GM19023 (cell line): Measurements from ENCODE around the gene LEPR.
"Not testable (repeated sequence)": the region's sequence is repeated elsewhere in the genome, so short reads cannot be mapped to it uniquely, and the experiment has no call there.

Source experiments
- ATAC-seq: cut with Tn5 transposase; IDR thresholded peaks from one replicate; pipeline ENCODE4 v1.9.1; 2021; ENCODE audit warnings: mild to moderate bottlenecking, moderate library complexity; ENCODE audit not compliant: unreplicated experiment

LEPR gene

DNA sequence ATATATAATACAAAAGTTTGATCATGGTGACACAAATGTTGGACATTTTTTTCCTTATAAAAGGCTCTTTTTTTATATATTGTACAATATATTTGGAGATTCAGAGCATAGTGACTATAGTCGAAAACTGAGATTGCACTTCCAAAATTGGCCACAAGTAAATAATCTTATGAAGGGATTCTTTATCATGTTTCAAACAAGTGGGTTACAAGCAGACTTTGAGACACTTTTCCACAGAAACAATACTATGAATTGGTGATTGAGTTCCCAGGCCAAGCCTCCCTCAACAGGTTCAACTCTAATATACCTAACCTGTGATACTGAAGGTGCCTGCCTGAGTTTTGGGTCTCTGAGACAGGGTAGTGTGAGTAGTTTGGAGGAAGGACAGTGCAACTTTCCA is 13.8 kb downstream of the LEPR start:
- ATAC-seq, result no peak

DNA sequence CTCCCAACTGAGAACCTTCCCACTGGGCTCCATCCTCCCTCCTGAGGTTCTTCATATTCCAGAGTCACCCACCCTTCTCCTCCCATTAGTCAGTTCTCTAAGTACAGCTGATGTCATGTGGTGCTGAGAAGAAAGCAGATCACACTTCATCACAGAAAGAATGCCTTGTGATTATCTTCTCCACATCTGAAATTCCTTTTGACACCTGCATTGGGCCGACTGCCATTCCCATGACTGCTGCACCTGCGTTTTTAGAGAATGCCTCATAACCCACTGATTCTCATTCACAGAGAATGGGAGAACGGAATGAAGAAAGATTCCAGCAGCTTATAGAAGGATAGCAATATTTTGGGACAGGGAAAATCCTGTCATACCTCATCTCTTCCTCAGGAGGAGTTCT is 14.3 kb downstream of the LEPR start:
- ATAC-seq, result no peak

DNA sequence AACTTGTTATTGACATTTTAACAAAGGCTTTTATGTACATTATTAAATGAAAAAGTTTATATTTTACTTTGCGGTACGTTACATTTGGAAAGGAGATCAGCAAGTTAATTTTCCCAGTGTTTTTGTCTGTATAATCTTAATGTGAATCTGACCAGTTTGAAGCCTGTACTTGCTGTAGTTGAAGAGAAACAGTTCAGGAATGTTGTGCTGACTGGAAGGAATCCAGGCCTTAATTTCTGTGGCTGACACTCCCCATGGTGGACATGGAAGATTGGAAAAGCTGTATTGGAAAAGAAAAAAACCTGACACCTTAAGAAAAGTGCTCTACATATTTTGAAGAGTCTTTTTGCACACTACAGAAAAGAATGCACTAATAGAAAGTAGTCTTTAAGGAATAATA is 15.5 kb downstream of the LEPR start:
- ATAC-seq, result no peak

DNA sequence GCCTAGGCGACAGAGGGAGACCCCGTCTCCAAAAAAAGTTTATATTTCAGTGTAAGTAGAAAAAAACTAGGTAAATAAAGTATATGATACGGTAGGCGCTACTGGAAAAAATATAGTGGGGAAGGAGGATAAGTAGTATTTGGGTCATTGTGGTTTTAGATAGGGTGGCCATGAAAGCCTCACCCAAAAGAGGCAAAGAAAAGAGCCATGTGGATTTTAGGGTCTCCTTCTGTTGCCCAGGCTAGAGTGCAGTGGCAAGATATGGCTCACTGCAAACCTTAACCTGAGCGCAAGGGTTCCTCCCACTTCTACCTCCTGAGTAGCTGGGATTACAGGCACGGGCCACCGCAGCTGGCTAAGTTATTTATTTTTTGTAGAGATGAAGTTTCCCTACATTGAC is 17.1 kb downstream of the LEPR start:
- no peak for ATAC-seq

DNA sequence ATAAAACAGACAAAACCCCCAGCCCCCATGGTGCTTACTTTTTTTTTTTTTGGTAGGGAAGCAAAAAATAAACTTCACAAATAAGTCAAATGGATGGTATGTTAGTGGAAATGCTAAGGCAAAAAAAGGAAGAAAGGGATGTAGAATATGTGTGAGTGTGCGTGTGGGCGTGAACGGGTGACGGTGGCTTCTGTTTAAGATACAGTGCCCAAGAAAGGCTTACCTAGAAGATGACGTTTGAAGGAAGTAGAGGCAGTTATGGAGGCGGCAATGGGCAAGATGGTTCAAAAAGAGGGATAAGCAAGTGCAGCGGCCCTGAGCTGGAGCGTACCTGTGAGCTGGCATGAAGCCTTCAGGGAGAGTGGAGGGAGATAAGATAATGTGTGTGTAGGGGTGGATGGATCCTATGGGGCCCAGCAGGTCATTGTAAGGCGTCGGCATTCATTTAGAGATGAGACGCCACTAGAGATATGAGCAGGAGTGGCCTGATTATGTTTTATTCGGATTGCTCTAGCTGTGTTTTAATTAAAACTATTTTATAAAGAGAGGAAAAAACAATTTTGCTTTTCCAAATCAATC is 19.9 kb downstream of the LEPR start:
- no peak for ATAC-seq

DNA sequence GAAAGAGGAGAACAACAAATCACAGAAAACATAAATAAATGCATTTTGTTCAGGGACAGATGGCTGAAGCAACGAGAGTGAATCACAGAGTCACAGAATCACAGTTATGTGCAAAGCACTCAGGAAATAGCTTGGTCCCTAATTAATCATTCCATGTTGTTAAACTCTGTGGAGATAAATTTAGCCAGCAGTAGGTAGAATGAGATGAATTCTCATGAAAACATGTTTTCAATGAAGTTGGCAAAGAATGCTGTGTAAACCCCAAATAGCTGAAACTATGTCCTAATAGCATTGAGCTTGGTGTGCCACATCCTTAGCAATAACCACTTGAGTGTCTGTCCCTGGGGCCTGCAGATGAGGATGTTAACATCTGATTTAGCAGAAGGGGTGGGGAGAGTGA is 20.4 kb downstream of the LEPR start:
- no peak for ATAC-seq

DNA sequence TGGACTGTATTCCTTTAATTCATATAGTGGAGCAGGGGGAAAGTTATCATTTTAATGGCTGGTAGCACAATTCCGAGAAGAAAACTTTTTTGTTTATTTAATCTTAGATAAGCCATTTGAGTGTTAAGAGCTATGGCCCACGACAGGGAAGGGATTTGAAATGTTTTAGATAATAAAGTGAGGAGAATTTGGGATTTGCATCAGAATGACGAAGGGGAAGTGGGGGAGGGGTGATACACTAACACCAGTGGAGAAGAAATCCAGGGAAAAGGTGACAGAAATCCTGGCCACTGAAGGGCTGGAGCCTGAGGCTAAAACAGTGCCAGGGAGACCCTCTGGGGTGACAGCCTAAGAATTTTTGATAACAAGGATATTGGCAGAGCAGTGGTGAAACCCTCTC is 21.0 kb downstream of the LEPR start:
- ATAC-seq, result no peak

DNA sequence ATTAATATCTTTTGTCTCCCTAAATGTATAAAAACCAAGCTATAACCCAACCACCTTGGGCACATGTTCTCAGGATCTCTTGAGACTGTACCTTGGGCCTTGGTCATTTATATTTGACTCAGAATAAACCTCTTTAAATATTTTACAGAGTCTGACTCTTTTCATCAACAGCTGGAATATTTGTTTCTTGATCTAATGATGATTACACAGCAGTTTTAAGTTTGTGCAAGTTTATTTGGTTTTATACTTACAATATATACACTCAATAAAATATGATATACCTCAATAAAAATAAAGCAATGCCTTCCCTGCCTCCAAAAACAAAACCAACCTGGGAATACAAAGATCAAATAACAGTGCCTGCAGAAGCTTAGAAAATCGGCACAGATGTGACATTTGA is 22.0 kb downstream of the LEPR start:
- no peak for ATAC-seq

DNA sequence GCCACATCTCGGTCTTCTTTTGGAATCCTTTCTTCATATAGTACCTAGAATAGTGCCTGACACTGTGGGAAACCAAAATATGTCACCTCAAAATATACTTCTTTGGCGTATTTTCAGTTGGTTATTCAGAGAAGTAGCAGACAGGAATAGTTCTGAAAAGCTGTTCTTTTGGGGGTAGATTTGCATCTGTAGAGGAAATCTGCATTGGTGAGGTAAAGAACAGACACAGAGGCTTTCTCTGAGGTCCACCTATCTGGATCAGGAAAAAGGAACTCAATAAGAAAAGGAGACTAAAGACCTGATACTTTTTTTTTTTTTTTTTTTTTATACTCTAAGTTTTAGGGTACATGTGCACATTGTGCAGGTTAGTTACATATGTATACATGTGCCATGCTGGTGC is 23.2 kb downstream of the LEPR start:
- ATAC-seq, result no peak

DNA sequence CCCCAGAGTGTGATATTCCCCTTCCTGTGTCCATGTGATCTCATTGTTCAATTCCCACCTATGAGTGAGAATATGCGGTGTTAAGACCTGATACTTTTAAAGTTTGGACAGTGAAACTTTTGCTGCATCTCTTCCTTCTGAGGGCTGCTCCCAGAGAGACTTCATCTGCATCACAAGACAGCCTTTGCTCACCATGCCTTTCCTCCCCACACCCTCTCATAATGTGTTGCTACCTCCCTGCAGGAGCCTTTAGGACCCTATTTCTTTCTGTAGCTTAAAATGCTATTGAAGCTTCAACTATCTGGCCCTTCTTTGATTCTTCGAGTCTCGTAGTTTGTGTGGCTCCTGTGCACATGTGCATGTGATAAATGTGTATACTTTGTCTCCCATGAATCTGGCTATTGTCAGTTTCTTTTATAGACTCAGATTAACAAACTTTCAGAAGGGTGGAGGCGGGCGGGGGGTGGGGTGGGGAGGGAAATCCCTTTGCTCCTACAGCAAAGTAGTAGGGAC is 23.7 kb downstream of the LEPR start:
- ATAC-seq, result no peak

DNA sequence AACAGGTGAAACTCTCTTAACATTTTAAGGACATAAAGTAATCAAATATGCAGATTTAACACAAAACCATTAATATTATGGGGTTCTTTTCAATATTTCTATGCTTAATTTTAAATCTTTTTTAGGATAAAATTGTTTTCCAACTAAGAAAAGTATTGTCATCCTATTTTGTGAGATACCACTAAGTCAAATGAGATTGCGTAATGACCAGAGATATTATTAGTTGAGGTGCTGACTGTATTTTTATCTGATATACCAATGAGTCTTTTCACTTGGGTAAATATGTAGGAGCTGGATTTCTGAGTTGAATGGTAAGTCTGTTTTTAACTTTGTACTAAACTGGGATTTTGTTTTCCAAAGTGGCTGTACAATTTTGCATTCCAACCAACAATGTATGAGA is 25.4 kb downstream of the LEPR start:
- ATAC-seq, result no peak

DNA sequence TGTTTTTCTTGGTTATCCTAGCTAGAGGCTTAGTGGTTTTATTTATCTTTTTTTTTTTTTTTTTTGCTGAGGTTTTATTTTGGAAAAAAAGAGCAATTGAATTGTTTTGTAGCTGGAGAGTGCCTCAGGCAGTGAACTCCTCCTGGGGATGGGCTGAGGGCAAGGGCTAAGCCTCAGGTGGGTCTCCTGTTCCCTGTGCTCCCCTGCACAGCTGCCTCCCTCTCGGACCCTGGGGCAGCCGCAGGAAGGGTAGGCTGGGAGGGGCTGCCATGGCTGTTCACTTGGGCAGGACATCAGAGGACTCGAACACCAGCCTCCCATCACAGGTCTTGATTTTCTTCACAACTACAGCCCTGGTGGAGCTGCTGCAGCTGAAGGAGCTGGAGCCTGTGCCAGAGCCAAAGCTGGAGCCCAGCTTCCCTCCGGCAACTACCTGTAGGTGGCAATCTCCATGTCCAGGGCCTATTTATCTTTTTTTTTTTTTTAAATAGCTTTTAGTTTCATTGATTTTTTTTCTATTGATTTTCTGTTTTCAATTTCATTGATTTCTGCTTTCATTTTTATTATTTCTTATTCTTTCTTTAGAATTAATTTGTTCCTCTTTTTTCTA is 28.9 kb downstream of the LEPR start:
- no peak for ATAC-seq

DNA sequence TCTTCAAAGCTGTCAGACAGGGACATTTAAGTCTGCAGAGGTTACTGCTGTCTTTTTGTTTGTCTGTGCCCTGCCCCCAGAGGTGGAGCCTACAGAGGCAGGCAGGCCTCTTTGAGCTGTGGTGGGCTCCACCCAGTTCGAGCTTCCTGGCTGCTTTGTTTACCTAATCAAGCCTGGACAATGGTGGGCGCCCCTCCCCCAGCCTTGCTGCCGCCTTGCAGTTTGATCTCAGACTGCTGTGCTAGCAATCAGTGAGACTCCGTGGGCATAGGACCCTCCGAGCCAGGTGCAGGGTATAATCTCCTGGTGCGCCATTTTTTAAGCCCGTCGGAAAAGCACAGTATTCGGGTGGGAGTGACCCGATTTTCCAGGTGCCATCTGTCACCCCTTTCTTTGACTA is 35.2 kb downstream of the LEPR start:
- not testable (repeated sequence) for ATAC-seq

DNA sequence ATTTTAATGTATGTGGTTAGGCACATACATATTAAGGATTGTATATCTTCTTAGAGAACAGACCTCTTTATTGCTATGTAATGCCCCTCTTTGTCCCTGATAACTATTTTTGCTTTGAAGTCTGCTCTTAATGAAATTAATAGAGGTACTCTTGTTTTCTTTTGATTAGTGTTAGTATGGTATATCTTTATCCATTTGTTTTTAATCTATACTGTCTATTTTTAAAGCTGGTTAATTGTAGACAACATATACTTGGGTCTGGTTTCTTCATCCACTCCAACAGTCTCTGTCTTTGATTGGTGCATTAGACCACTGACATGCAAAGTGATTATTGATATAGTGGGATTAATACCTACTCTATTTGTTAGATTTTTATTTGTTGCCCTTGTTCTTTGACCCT is 36.0 kb downstream of the LEPR start:
- ATAC-seq, result no peak

DNA sequence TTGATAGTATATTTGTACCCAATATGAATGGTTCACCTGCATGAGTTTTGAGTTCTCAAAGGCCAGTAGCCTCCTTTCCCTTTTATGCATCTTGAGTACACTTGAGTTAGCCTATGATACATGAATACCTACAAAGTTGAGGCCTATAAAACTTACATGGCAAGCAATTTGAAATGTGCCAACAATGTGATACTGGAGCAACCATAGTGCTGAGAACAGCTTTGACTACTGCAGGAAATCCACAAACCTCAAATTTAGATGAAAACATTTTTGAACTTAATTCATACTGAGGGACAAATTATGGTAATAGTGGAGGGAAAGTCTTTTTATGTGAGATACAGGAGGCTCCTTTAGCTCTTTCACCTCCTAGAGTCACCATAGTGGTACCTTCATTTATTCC is 37.4 kb downstream of the LEPR start:
- no peak for ATAC-seq

DNA sequence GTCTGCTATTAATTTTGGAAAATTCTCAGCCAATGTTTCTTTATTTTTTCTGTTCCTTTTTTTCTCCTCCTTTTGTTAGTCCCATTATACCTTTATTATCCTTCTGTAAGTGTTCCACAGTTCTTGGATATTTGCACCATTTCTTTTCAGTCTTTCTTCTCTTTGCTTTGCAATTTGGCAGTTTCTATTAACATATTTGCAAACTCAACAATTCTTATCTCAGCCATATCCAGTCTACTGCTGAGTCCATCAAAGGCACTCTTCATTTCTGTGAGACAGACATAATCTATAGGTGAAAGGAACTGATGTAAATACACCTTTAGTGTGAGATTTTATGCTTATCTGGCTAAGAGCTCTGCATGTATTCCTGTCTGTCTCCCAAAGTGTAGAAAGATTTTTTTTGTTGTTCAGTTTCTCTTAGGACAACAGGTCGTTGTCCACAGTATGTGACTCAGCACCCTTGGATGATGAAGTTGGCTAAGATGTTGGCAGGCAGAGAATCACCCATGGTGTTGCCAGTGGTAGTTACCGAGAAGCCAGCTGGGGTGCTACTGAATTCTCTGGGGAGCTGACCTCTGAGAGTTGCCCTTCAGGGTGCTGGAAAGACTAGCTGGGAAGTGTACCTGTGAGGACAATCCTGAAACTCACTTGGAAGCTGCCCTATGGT is 38.4 kb downstream of the LEPR start:
- ATAC-seq, result peak; percentile 23

DNA sequence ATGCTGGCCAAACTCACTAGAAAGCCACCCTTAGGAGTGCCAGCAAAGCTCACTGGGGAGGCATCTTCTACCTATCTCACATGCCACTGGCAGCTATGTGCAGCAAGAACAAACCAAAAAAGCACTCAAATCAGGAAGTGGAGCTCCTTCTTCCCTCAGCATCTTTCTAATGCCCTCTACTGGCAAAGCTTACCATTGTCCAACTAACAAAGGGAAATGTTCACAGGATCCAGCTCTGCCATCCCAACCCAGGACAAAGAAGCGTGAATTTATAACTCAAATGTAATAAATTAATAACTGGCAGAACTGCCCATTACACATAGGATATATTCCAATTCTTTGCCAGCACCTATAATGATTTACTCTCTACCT is 38.9 kb downstream of the LEPR start:
- ATAC-seq, result peak; percentile 79

DNA sequence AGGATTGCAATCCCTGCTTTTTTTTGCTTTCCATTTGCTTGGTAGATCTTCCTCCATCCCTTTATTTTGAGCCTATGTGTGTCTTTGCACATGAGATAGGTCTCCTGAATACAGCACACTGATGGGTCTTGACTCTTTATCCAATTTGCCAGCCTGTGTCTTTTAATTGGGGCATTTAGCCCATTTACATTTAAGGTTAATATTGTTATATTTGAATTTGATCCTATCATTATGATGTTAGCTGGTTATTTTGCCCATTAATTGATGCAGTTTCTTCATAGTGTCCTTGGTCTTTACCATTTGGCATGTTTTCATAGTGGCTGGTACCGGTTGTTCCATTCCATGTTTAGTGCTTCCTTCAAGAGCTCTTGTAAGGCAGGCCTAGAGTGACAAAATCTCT is 45.4 kb downstream of the LEPR start:
- not testable (repeated sequence) for ATAC-seq

DNA sequence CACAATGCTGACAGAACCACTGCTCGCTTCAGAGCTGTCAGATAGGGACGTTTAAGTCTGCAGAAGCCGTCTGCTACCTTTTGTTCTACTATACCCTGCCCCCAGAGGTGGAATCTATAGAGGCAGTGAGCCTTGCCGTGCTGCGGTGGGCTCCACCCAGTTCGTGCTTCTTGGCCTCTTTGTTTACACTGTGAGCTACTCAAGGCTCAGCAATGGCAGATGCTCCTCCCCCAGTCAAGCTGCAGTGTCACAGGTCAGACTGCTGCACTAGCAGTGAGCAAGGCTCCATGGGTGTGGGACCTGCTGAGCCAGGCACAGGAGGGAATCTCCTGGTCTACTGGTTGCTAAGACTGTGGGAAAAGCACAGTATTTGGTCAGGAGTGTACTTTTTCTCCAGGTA is 47.1 kb downstream of the LEPR start:
- no peak for ATAC-seq

DNA sequence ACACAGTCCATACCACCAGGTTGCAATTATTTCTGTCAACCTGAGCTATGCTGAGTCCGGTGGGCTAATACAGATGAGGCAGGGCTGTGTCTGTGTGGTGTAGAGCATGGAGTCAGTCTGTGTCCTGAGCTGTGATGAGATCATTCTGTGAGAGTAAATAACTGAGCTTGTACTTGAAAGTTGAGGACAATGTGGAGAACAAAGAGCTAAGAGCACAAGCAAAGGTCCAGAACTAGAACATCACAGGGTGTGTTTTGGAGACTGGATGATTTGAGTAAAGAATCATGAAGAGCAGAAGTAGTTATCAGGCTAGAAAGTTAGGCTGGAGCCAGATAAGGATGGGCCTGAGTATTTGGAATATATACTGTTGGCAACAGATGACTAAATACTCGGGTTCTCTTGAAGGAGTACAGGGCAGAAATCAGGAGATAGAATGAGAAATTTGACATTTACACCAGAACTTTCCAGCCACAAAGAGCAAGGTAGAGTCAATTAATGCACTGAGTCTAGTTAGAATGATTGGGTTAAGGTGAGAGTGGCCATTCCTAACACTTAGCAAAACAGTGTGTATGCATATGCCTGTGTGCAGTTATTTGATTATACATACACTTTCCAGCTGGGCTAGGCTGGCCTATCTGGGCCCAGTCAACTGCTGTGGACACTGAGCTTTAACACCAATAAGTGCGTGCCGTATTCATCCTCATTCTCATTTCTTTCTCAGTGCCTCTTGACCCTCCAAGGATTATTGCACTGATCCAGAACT is 48.8 kb downstream of the LEPR start:
- no peak for ATAC-seq

DNA sequence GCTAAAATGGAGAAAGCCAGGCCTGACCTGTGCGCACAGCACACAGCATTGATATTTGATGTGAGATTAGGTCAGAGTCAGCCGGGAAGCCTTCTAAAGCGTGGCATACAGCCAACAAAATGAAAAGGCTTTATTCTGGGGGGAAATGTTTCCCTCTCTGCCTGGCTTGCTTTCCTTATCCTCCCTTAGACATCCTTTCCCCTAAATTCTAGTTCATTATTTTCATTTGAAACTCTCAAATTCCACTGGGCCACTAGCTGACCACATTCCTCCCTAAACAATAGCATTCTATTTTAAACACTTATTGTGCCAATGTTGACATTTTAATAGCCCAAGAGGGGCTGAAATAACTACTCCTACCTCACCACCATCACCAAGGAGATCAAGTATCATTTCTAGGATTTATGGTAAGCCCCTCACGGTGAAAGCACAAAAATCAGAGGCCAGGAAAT is 49.4 kb downstream of the LEPR start:
- no peak for ATAC-seq
